ENCODE measurements around the gene CIB4.

The CIB4 gene

GRCh38 chr2:26581991-26582842 is 58.9 kb downstream of the CIB4 start:
- DNase-seq (ENCODE audit: low spot score): no peak

- no peak for DNase-seq (ENCODE audit: low spot score)
Measured at GRCh38 chr2:26581266-26581990, 59.7 kb downstream of the CIB4 start.

- DNase-seq (ENCODE audit: low spot score): no peak
Measured at GRCh38 chr2:26580751-26581150, 60.4 kb downstream of the CIB4 start.

GRCh38 chr2:26580151-26580550 is 61.0 kb downstream of the CIB4 start:
- DNase-seq (ENCODE audit: low spot score): no peak

- no peak for DNase-seq (ENCODE audit: low spot score)
Measured at GRCh38 chr2:26579723-26580040, 61.5 kb downstream of the CIB4 start.

- DNase-seq (ENCODE audit: low spot score): no peak
Measured at GRCh38 chr2:26579025-26579722, 62.0 kb downstream of the CIB4 start.

GRCh38 chr2:26578581-26578980 is 62.6 kb downstream of the CIB4 start:
- no peak for DNase-seq (ENCODE audit: low spot score)

- no peak for DNase-seq (ENCODE audit: low spot score)
Measured at GRCh38 chr2:26578113-26578458, 63.1 kb downstream of the CIB4 start.

- DNase-seq (ENCODE audit: low spot score): peak; percentile 63
Measured at GRCh38 chr2:26577442-26578112, 63.6 kb downstream of the CIB4 start.

GRCh38 chr2:26576565-26577441 is 64.4 kb downstream of the CIB4 start:
- no peak for DNase-seq (ENCODE audit: low spot score)

GRCh38 chr2:26575836-26576564 is 65.2 kb downstream of the CIB4 start:
- DNase-seq (ENCODE audit: low spot score): no peak

- no peak for DNase-seq (ENCODE audit: low spot score)
Measured at GRCh38 chr2:26574900-26575560, 66.1 kb downstream of the CIB4 start.

- no peak for DNase-seq (ENCODE audit: low spot score)
Measured at GRCh38 chr2:26574066-26574899, 66.9 kb downstream of the CIB4 start.

GRCh38 chr2:26573241-26573925 is 67.8 kb downstream of the CIB4 start:
- DNase-seq (ENCODE audit: low spot score): no peak

- DNase-seq (ENCODE audit: low spot score): no peak
Measured at GRCh38 chr2:26572591-26572990, 68.6 kb downstream of the CIB4 start.

- DNase-seq (ENCODE audit: low spot score): no peak
Measured at GRCh38 chr2:26571316-26571715, 69.8 kb downstream of the CIB4 start.

- DNase-seq (ENCODE audit: low spot score): no peak
Measured at GRCh38 chr2:26570083-26570430, 71.1 kb downstream of the CIB4 start.

- DNase-seq (ENCODE audit: low spot score): no peak
Measured at GRCh38 chr2:26569216-26570082, 71.7 kb downstream of the CIB4 start.
